Naive thymus-derived CD4-positive, alpha-beta T cell (primary cell): ENCODE results near the gene TMEM88. TPM values are rescaled to one million over a fixed set of nuclear protein-coding genes. Genes with fewer than 3 reads are reported as not detected.

ENCODE experiments used
- ATAC-seq: fragments of 150-1000 bp; cut with Tn5 transposase; 2 replicates; pipeline ENCODE4 v1.10.0; 2021; ENCODE audit warnings: mild to moderate bottlenecking, moderate library complexity
- CTCF ChIA-PET: fragments of 350-600 bp; sonication (Branson Sonifier 250); formaldehyde crosslinking; loops from one replicate; lab custom pipeline; 2021; ENCODE audit warnings: antibody characterized with exemption; lab: Charles Lee
- POLR2A ChIA-PET: fragments of 350-600 bp; sonication (Branson Sonifier 250); formaldehyde crosslinking; loops from one replicate; lab custom pipeline; 2021; ENCODE audit warnings: antibody characterized with exemption, inconsistent platforms; lab: Charles Lee
- DNase-seq, 9 donors: peaks; one replicate each; pipeline versions ENCODE4 v3.0.0 to v3.0.0-alpha.2; 2020 to 2022; ENCODE audit warnings: mixed read lengths in 1 of 9
- H3K27ac ChIP-seq: one replicate; pipeline ENCODE4 v1.7.0; 2013; ENCODE audit warnings: mild to moderate bottlenecking, low read depth, low read length, moderate library complexity
- H3K27me3 ChIP-seq, 2 donors: one replicate each; pipeline ENCODE4 v1.7.0; 2013; ENCODE audit warnings: low read length in 2 of 2, mild to moderate bottlenecking in 2 of 2, moderate library complexity in 2 of 2; ENCODE audit not compliant: control insufficient read depth in 2 of 2, insufficient read depth in 2 of 2
- H3K36me3 ChIP-seq, 3 experiments: 1 replicate in 2 of 3; 2 replicates in 1 of 3; pipeline ENCODE4 v1.7.0; 2013; ENCODE audit warnings: low read length in 3 of 3, mild to moderate bottlenecking in 3 of 3, moderate library complexity in 1 of 3; ENCODE audit not compliant: insufficient read depth in 3 of 3, control insufficient read depth in 2 of 3
- H3K4me1 ChIP-seq, 2 donors: one replicate each; pipeline ENCODE4 v1.7.0; 2013; ENCODE audit warnings: low read length in 2 of 2, mild to moderate bottlenecking in 2 of 2, moderate library complexity in 1 of 2; ENCODE audit not compliant: control insufficient read depth in 2 of 2, insufficient read depth in 2 of 2
- H3K4me3 ChIP-seq: 2 replicates; pipeline ENCODE4 v1.7.0; 2013; ENCODE audit warnings: mild to moderate bottlenecking, low read length
- H3K9me3 ChIP-seq, 3 experiments: 1 replicate in 2 of 3; 2 replicates in 1 of 3; pipeline ENCODE4 v1.7.0; 2013; ENCODE audit warnings: low read length in 3 of 3; ENCODE audit not compliant: control insufficient read depth in 2 of 3
- H3K27ac Mint-ChIP-seq, 9 donors: one replicate each; pipeline ENCODE4 v1.8.0; 2020 to 2022; ENCODE audit warnings: mixed read lengths in 9 of 9, mild to moderate bottlenecking in 8 of 9, moderate library complexity in 5 of 9, inconsistent platforms in 2 of 9
- H3K27me3 Mint-ChIP-seq, 5 donors: one replicate each; pipeline ENCODE4 v1.8.0; 2021 to 2022; ENCODE audit warnings: mixed read lengths in 5 of 5, mild to moderate bottlenecking in 1 of 5
- H3K36me3 Mint-ChIP-seq, 5 donors: one replicate each; pipeline ENCODE4 v1.8.0; 2020 to 2022; ENCODE audit warnings: mixed read lengths in 5 of 5, mild to moderate bottlenecking in 3 of 5, inconsistent platforms in 1 of 5
- H3K4me1 Mint-ChIP-seq, 7 donors: one replicate each; pipeline ENCODE4 v1.8.0; 2020 to 2022; ENCODE audit warnings: mixed read lengths in 7 of 7, mild to moderate bottlenecking in 3 of 7, inconsistent platforms in 1 of 7
- H3K4me3 Mint-ChIP-seq, 10 donors: one replicate each; pipeline ENCODE4 v1.8.0; 2020 to 2022; ENCODE audit warnings: mild to moderate bottlenecking in 10 of 10, mixed read lengths in 10 of 10, moderate library complexity in 6 of 10, inconsistent platforms in 2 of 10
- H3K9me3 Mint-ChIP-seq, 11 donors: one replicate each; pipeline ENCODE4 v1.8.0; 2020 to 2022; ENCODE audit warnings: mixed read lengths in 11 of 11, mild to moderate bottlenecking in 4 of 11, inconsistent platforms in 1 of 11, moderate library complexity in 1 of 11
- intact Hi-C, 2 donors: fragments of 100-400 bp; cut with micrococcal nuclease; formaldehyde crosslinking; loops; one replicate each; pipeline ENCODE4 v1.15.1; 2023
- polyA plus RNA-seq, 2 donors: library from polyadenylated mRNA; unstranded; fragments of 300-500 nt; fragmentation: Illumina TruSeq; gene quantifications; one replicate each; pipeline ENCODE4 v1.2.3, GENCODE V29; 2021
- total RNA-seq, 6 experiments: library from RNA in 5 of 6; stranded (reverse) in 5 of 6; gene quantifications; 1 replicate in 5 of 6; 2 replicates in 1 of 6; pipeline ENCODE4 v1.2.3 and lab custom pipeline; 2021 to 2026

Gene TMEM88
- total and polyA plus RNA-seq, 7 experiments from 2014 or later, result 0.70 to 32.7 (median 11.6) TPM; not detected in 2

DNA sequence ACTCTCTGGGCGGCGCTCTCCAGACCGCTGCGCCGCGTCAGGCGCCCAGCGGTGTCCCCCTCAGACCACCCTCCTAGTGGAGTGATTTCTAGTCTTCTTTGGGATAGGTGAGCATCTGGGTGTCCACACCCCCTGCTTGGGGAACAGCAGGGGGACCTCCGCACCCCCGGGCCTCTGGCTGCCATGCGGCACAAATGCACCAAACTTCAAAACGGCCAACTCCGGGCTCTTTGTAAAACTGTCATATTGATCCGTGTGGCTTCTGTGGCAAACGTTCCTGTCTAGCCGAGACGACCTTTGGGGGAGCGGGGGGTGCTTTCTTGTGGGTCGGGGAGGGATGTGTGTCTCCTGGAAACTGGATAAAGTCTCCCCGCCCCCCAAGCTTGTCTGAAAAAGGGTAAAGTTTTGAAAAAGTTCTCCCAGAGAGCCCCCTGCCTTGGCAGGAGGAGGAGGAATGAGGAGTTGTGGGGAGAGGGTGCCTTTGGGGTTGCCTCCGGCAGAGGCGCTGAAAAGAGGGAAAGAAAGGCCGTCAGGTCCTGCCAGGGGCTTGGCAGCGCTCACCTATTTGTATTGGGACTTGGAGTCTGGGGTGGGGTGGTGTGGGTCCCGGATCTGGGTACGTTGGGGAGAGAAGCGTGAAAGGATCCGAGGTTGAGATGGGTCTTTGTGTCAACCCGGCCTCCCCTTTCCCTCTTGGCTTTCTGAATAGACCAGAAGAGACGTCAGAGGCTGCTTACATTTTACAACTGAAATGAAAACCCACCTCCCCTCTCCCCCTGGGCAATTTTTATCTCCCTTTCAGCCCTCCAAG, 31.6 kb downstream of the TMEM88 start:
- intact Hi-C loops, result loop anchor here (1.0 to 10.0 kb wide), 21 partner anchors 9 to 451 kb away; partner anchors contain the start of genes CNTROB (in 2 of the 2), NAA38 (in 2 of the 2), CTC1 (in 1 of the 2) and KDM6B (in 1 of the 2)
- H3K36me3 ChIP-seq, result peaks cover 7 to 30% (median 12%) of the 10 kb centered on the region in 3 experiments
- peaks cover 7 to 11% (median 9%) of the 10 kb centered on the region in 5 donors for H3K36me3 Mint-ChIP-seq
- peak; percentile 29 to 84 (median 56) for DNase-seq
- POLR2A ChIA-PET, result interaction anchor here (0.6 to 1.7 kb wide), 13 partner anchors 18 to 528 kb away, joined by 3 to 14 read pairs (median 4); partner anchors contain the start of genes CNTROB, CYB5D1, NAA38 and TRAPPC1
- H3K4me1 ChIP-seq, result peaks cover 28 to 40% of the 10 kb centered on the region in 2 donors
- peak overlapping the region; percentile 91 for H3K27ac ChIP-seq
- H3K4me3 ChIP-seq, result peak overlapping the region; percentile 61
- ATAC-seq, result peak; percentile 18
- no peaks in the 10 kb centered on the region for H3K9me3 ChIP-seq
- no peak overlapping the region for H3K27ac Mint-ChIP-seq
- no peaks in the 10 kb centered on the region for H3K27me3 Mint-ChIP-seq
- peaks cover 0 to 17% (median 6%) of the 10 kb centered on the region in 7 donors for H3K4me1 Mint-ChIP-seq
- H3K9me3 Mint-ChIP-seq, result peaks cover 0 to 6% (median 0%) of the 10 kb centered on the region in 11 donors
- H3K4me3 Mint-ChIP-seq, result no peak overlapping the region
- no peaks in the 10 kb centered on the region for H3K27me3 ChIP-seq
- CTCF ChIA-PET, result interaction anchor here (0.6 to 0.7 kb wide), 2 partner anchors 31 to 205 kb away, joined by 3 to 5 read pairs; no protein-coding TSS in a partner anchor

GRCh38 chr17:7887038-7887481, 32.2 kb downstream of the TMEM88 start:
- ChIA-PET POLR2A (interaction anchor here (1.3 to 1.7 kb wide), 5 partner anchors 18 to 50 kb away, joined by 5 to 14 read pairs (median 6); partner anchors contain the start of genes CYB5D1 and NAA38), CTCF (no interaction called here)
- intact Hi-C loops, result loop anchor here (1.0 to 10.0 kb wide), 21 partner anchors 8 to 452 kb away; partner anchors contain the start of genes CNTROB (in 2 of the 2), NAA38 (in 2 of the 2), CTC1 (in 1 of the 2) and KDM6B (in 1 of the 2)
- peaks cover 7 to 36% (median 17%) of the 10 kb centered on the region in 3 experiments for H3K36me3 ChIP-seq
- H3K27ac ChIP-seq, result peak overlapping the region; percentile 91
- no peaks in the 10 kb centered on the region for H3K9me3 ChIP-seq
- no peak overlapping the region for H3K4me3 Mint-ChIP-seq
- no peaks in the 10 kb centered on the region for H3K27me3 Mint-ChIP-seq
- no peak overlapping the region for H3K27ac Mint-ChIP-seq
- H3K36me3 Mint-ChIP-seq, result peaks cover 9 to 13% (median 11%) of the 10 kb centered on the region in 5 donors
- peaks cover 0 to 17% (median 7%) of the 10 kb centered on the region in 7 donors for H3K4me1 Mint-ChIP-seq
- DNase-seq, result no peak
- H3K27me3 ChIP-seq, result no peaks in the 10 kb centered on the region
- H3K4me3 ChIP-seq, result peak overlapping the region; percentile 61
- no peak for ATAC-seq
- peaks cover 0 to 6% (median 0%) of the 10 kb centered on the region in 11 donors for H3K9me3 Mint-ChIP-seq
- H3K4me1 ChIP-seq, result peaks cover 28 to 35% of the 10 kb centered on the region in 2 donors

GRCh38 chr17:7887482-7888183, 32.8 kb downstream of the TMEM88 start:
- Mint-ChIP-seq H3K9me3 (peaks cover 0 to 6% (median 0%) of the 10 kb centered on the region in 11 donors), H3K27ac (no peak overlapping the region), H3K27me3 (no peaks in the 10 kb centered on the region), H3K4me3 (no peak overlapping the region), H3K4me1 (peaks cover 0 to 17% (median 8%) of the 10 kb centered on the region in 7 donors), H3K36me3 (peaks cover 9 to 14% (median 12%) of the 10 kb centered on the region in 5 donors)
- Histone ChIP-seq H3K9me3 (no peaks in the 10 kb centered on the region), H3K27ac (peak overlapping the region; percentile 91), H3K4me1 (peaks cover 28 to 29% of the 10 kb centered on the region in 2 donors), H3K27me3 (no peaks in the 10 kb centered on the region), H3K36me3 (peaks cover 7 to 41% (median 19%) of the 10 kb centered on the region in 3 experiments), H3K4me3 (peak overlapping the region; percentile 61)
- DNase-seq, result peak; percentile 41 to 96 (median 93)
- ChIA-PET CTCF (no interaction called here), POLR2A (interaction anchor here (1.2 kb wide), 1 partner anchor 30 kb away, joined by 4 read pairs; the partner anchor contains the start of gene NAA38)
- ATAC-seq, result peak; percentile 83
- intact Hi-C loops, result loop anchor here (1.0 to 10.0 kb wide), 21 partner anchors 8 to 452 kb away; partner anchors contain the start of genes CNTROB (in 2 of the 2), NAA38 (in 2 of the 2), CTC1 (in 1 of the 2) and KDM6B (in 1 of the 2)

DNA sequence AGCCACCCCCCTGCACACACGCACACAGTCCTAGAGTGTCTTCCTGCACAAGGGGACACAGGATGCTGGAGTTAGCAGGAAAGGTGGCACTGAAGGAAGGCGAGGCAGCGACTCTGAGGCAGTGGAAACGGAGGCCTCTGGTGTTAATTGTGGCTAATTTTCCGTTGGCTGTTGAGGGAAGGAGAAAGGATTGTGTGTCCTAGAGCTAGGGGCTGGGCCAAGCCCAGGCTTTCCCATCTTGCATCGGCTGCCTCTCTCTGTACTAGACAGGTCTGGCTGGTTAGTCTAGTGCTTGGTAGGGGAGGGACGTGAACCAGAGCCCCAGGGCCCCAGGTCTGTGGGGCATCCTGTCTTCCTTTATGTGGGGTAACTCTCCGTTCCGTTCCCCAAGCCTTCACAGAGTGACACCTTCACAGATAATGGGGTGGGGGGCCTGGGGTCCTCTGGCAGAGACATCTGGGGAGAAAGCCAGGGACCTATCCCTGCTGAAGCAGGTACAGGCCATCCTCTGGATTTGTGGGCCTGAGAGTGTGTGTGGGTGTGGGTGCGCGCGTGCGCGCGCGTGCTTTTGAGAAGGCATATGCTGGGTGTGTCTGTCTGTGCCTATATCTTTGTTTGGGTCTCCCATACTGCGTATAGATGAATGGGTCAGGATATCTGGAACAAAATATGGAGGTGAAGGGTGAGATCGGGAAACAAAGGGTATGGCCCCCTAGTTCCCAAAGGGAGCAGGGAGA, 33.5 kb downstream of the TMEM88 start, which contains the start of gene CHD3:
TSS of gene CHD3 (plus strand) at position 606 of the 737 bp plus-strand sequence. CDS start 212 bp downstream, outside the sequence.
- Mint-ChIP-seq H3K36me3 (peaks cover 9 to 17% (median 12%) of the 10 kb centered on the region in 5 donors), H3K27me3 (no peaks in the 10 kb centered on the region), H3K9me3 (peaks cover 0 to 6% (median 0%) of the 10 kb centered on the region in 11 donors), H3K4me1 (peaks cover 0 to 17% (median 8%) of the 10 kb centered on the region in 7 donors), H3K4me3 (peak within 1 kb of the TSS in 2 of 10 donors; percentile 8 to 10), H3K27ac (peak within 1 kb of the TSS in 3 of 9 donors; percentile 2 to 73 (median 32))
- peak within 1 kb of the TSS; percentile 61 for H3K4me3 ChIP-seq
- POLR2A ChIA-PET, result interaction anchor here (0.7 to 1.2 kb wide), 6 partner anchors 11 to 33 kb away, joined by 3 to 4 read pairs (median 4); partner anchors contain the start of gene NAA38
- peak within 1 kb of the TSS; percentile 91 for H3K27ac ChIP-seq
- CTCF ChIA-PET, result interaction anchor here (1.2 to 1.4 kb wide), 3 partner anchors 10 to 102 kb away, joined by 3 to 4 read pairs (median 4); no protein-coding TSS in a partner anchor
- H3K4me1 ChIP-seq, result peaks cover 23 to 28% of the 10 kb centered on the region in 2 donors
- DNase-seq (peak in 8 of 9 donors; percentile 41 to 66 (median 47)), ATAC-seq (peak; percentile 10)
- H3K27me3 ChIP-seq, result no peaks in the 10 kb centered on the region
- no peaks in the 10 kb centered on the region for H3K9me3 ChIP-seq
- peaks cover 7 to 48% (median 19%) of the 10 kb centered on the region in 3 experiments for H3K36me3 ChIP-seq
- intact Hi-C loops, result loop anchor here (5.0 to 10.0 kb wide), 4 partner anchors 44 to 406 kb away; partner anchors contain the start of genes CNTROB (in 1 of the 2), POLR2A (in 1 of the 2), SLC35G6 (in 1 of the 2) and TRAPPC1 (in 1 of the 2)
